GM12872 (cell line): ENCODE results near the gene PRSS57.

ENCODE experiments used
- CTCF ChIP-seq: IDR thresholded peaks from 3 replicates; pipeline ENCODE4 v1.5.1; 2011; ENCODE audit warnings: low read depth, mild to moderate bottlenecking, low read length, moderate library complexity; ENCODE audit not compliant: insufficient read depth

The PRSS57 gene

GRCh38 chr19:639253-640160 lies 55.7 kb downstream of the PRSS57 start, which contains the start of gene FGF22:
FGF22 (plus strand) TSS chr19:639879; CDS start chr19:639926, 47 bp downstream.
- no peak for TF ChIP-seq CTCF

GRCh38 chr19:638906-639252 lies 56.4 kb downstream of the PRSS57 start:
- no peak for TF ChIP-seq CTCF
